ENCODE measurements around the gene CCHCR1.

The CCHCR1 gene

DNA sequence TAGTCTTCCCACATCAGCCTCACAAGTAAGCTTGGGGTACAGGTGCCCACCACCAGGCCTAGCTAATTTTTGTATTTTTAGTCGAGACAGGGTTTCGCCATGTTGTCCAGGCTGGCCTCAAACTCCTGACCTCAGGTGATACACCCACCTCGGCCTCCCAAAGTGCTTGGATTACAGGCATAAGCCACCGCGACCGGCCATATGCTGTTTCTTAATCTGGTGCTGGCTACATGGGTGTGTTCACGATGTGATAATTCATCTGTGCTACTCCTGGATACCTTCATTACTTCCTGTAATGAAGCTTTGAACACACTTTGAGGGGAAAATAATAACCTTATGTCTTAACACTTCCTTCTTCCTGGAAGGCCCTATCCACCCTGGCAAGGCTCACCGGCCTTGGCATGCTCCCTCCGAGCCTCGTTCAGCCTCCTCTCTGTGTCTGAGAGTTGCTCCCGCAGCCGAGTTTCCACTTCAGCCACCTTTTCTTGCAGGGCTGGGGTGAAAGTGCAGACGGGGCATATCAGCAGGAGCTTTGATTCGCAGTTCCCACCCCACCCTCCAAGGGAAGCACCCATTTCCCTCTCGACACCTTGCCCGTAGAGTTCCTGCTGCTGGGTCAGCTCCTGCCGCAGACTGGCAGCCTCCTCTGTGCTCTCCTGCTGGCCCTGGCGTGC lies 13.2 kb downstream of the CCHCR1 start:
- Histone ChIP-seq H3K36me3 (peaks cover 66% of the 10 kb centered on the region), H3K27me3 (ENCODE audit: insufficient read depth, low read depth, severe bottlenecking) (no peaks in the 10 kb centered on the region), H3K4me3 (ENCODE audit: low read depth, low read length) (no peak overlapping the region), H3K27ac (peak overlapping the region; percentile 83), H3K9me3 (ENCODE audit: severe bottlenecking) (peaks cover 2% of the 10 kb centered on the region)
- DNase-seq = peak; percentile 89
- TF ChIP-seq, protein P1, sequence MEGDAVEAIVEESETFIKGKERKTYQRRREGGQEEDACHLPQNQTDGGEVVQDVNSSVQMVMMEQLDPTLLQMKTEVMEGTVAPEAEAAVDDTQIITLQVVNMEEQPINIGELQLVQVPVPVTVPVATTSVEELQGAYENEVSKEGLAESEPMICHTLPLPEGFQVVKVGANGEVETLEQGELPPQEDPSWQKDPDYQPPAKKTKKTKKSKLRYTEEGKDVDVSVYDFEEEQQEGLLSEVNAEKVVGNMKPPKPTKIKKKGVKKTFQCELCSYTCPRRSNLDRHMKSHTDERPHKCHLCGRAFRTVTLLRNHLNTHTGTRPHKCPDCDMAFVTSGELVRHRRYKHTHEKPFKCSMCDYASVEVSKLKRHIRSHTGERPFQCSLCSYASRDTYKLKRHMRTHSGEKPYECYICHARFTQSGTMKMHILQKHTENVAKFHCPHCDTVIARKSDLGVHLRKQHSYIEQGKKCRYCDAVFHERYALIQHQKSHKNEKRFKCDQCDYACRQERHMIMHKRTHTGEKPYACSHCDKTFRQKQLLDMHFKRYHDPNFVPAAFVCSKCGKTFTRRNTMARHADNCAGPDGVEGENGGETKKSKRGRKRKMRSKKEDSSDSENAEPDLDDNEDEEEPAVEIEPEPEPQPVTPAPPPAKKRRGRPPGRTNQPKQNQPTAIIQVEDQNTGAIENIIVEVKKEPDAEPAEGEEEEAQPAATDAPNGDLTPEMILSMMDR (IDR thresholded peaks at IDR 0.05; ENCODE audit: low read depth, low read length) = no peak

DNA sequence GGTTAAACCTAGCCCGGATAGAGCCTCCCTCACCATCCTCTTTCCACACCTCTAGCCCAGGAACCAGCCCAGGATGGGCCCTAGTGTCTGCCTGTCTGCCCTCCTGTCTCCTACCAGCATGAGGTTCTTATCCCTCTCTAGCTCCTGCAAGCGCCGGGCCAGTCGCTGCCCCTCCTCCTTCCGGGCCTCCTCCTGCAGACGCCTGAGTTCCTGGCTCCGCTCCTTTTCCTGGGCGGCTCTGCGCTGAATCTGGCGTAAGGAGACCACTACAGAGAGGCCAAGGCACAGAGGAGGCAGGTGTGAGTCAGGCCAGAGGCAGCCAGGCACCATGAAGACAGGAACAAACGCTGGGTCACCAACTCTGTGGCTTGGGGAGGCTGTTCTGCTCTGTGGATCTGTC lies 14.5 kb downstream of the CCHCR1 start:
- peaks cover 58% of the 10 kb centered on the region for H3K36me3 ChIP-seq
- DNase-seq = peak; percentile 92
- peaks cover 2% of the 10 kb centered on the region for H3K9me3 ChIP-seq (ENCODE audit: severe bottlenecking)
- no peaks in the 10 kb centered on the region for H3K27me3 ChIP-seq (ENCODE audit: insufficient read depth, low read depth, severe bottlenecking)
- H3K4me3 ChIP-seq (ENCODE audit: low read depth, low read length) = no peak overlapping the region
- peak overlapping the region; percentile 83 for H3K27ac ChIP-seq
- TF ChIP-seq, protein P1 (IDR thresholded peaks at IDR 0.05; ENCODE audit: low read depth, low read length) = no peak

DNA sequence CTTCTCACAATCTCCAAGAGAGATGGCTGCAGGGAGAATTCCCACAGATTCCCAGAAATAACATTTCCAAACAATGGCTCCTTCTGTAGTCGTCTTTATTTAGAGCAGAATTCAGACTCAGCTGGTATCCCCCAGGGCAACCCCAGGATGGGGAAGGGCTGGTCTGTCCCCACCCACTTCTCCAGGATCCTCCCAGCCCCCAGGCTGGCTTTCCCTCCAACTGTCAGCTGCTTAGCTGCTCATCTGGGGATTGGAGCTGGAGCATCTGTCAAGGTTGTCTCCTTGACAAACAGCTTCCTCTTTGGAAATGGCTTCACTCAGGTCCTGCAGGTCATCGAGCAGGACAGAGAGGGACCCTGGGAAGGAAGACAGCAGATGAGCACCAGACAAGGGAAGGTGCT lies 15.2 kb downstream of the CCHCR1 start:
- Histone ChIP-seq H3K4me3 (ENCODE audit: low read depth, low read length) (no peak overlapping the region), H3K36me3 (peaks cover 50% of the 10 kb centered on the region), H3K27me3 (ENCODE audit: insufficient read depth, low read depth, severe bottlenecking) (no peaks in the 10 kb centered on the region), H3K27ac (peak overlapping the region; percentile 83), H3K9me3 (ENCODE audit: severe bottlenecking) (peaks cover 2% of the 10 kb centered on the region)
- DNase-seq = peak; percentile 97
- TF ChIP-seq, protein P1 (IDR thresholded peaks at IDR 0.05; ENCODE audit: low read depth, low read length) = no peak

DNA sequence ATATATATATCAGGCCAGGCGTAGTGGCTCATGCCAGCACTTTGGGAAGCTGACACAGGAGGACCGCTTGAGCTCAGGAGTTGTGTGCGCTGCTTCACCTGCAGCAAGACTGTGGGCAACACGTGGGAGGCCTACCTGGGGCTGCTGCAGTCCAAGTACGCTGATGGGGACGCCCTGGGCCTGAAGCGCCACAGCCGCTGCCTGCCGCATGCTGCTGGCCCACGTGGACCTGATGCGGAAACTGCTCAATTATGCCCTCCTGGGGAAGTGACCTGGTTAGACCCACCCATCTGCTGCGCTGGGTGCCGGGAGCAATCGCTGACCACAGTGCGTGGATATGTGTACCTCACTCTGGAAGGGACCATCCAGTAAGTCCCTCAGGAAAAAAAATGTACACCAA lies 17.0 kb downstream of the CCHCR1 start:
- Histone ChIP-seq H3K4me3 (ENCODE audit: low read depth, low read length) (no peak overlapping the region), H3K9me3 (ENCODE audit: severe bottlenecking) (peaks cover 2% of the 10 kb centered on the region), H3K36me3 (peaks cover 35% of the 10 kb centered on the region), H3K27me3 (ENCODE audit: insufficient read depth, low read depth, severe bottlenecking) (no peaks in the 10 kb centered on the region), H3K27ac (no peak overlapping the region)
- TF ChIP-seq, protein P1 (IDR thresholded peaks at IDR 0.05; ENCODE audit: low read depth, low read length) = no peak
- DNase-seq = no peak

DNA sequence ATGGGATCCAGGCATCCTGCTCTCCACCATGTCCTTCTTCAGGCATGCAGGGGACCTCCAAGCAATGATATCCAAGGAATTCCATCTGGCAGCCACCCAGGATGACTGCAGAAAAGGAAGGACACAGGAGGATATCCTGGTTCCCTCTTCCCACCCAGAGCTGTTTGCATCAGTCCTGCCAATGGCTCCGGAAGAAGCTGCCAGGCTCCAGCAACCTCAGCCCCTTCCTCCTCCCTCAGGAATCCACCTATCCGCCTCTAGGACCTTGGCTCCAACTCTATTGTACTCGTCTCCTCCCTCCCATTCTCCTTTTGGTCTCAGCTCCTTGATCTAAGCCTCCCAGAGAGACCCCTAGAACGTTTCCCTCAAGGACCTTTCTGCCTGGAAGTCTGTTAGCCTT lies 18.0 kb downstream of the CCHCR1 start:
- Histone ChIP-seq H3K4me3 (ENCODE audit: low read depth, low read length) (no peak overlapping the region), H3K36me3 (peaks cover 24% of the 10 kb centered on the region), H3K27me3 (ENCODE audit: insufficient read depth, low read depth, severe bottlenecking) (no peaks in the 10 kb centered on the region), H3K27ac (no peak overlapping the region), H3K9me3 (ENCODE audit: severe bottlenecking) (peaks cover 2% of the 10 kb centered on the region)
- no peak for DNase-seq
- TF ChIP-seq, protein P1 (IDR thresholded peaks at IDR 0.05; ENCODE audit: low read depth, low read length) = no peak

DNA sequence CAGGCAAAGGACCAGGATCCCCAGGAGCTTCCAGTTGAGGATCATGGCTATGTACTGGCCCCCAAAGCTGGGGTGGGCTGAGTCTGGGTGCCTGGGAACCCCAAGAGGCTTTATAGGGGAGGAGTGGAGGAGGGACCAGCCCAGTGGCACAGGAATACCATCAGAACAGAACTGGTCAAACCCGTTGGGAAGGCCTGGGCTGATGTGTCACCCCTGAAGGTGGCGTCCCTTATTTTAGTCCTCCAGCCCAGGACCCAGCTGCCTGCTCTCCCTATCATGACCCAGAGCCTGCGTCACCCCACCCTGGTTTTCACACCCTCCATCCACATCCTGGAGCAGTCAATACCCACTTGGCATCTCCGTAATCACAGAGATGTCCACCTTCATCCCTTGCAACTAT lies 18.6 kb downstream of the CCHCR1 start, which contains the start of gene PSORS1C2:
TSS of gene PSORS1C2 (minus strand) at position 85 of the 400 bp plus-strand sequence. CDS start at position 45, 40 bp downstream.
- DNase-seq = no peak
- Histone ChIP-seq H3K4me3 (ENCODE audit: low read depth, low read length) (no peak within 1 kb of the TSS), H3K36me3 (peaks cover 18% of the 10 kb centered on the region), H3K27me3 (ENCODE audit: insufficient read depth, low read depth, severe bottlenecking) (no peaks in the 10 kb centered on the region), H3K9me3 (ENCODE audit: severe bottlenecking) (peaks cover 2% of the 10 kb centered on the region), H3K27ac (no peak within 1 kb of the TSS)
- TF ChIP-seq, protein P1 (IDR thresholded peaks at IDR 0.05; ENCODE audit: low read depth, low read length) = no peak
